GM23338 (cell line): ENCODE measurements around the gene DNASE2. TPM values are rescaled to one million over a fixed set of nuclear protein-coding genes. Genes with fewer than 3 reads are reported as not detected.

ENCODE experiments used
- ATAC-seq: fragments of 200-7000 bp; cut with Tn5 transposase; 3 replicates; pipeline ENCODE4 v1.9.1; 2020
- DNase-seq: peaks from one replicate; pipeline ENCODE4 v3.0.0-alpha.2; 2015; ENCODE audit warnings: low spot score
- H2AFZ ChIP-seq: fragments of 200-600 bp; sonication (generic); 2 replicates; pipeline ENCODE4 v1.8.0; 2016; ENCODE audit warnings: antibody characterized with exemption, mild to moderate bottlenecking, moderate library complexity
- H3F3A ChIP-seq: fragments of 200-600 bp; sonication (generic); replicated peaks from 2 replicates; pipeline ENCODE4 v1.8.0; 2017; ENCODE audit warnings: antibody characterized with exemption, mixed run types, low read depth
- H3K27ac ChIP-seq: fragments of 200-600 bp; sonication (generic); 2 replicates; pipeline ENCODE4 v1.6.1; 2016; ENCODE audit warnings: low read depth
- H3K27me3 ChIP-seq: fragments of 200-600 bp; sonication (generic); 2 replicates; pipeline ENCODE4 v1.8.0; 2016; ENCODE audit warnings: mild to moderate bottlenecking, mixed run types, moderate library complexity; ENCODE audit not compliant: insufficient read depth
- H3K36me3 ChIP-seq: fragments of 200-600 bp; sonication (generic); 2 replicates; pipeline ENCODE4 v1.8.0; 2016; ENCODE audit warnings: mild to moderate bottlenecking; ENCODE audit not compliant: insufficient read depth
- H3K4me1 ChIP-seq: fragments of 200-600 bp; sonication (generic); 2 replicates; pipeline ENCODE4 v1.8.0; 2016; ENCODE audit warnings: mild to moderate bottlenecking, moderate library complexity; ENCODE audit not compliant: insufficient read depth
- H3K4me2 ChIP-seq: fragments of 200-600 bp; sonication (generic); 2 replicates; pipeline ENCODE4 v1.7.1; 2017; ENCODE audit warnings: mixed run types
- H3K4me3 ChIP-seq: fragments of 200-600 bp; sonication (generic); 2 replicates; pipeline ENCODE4 v1.6.1; 2016; ENCODE audit warnings: mixed run types
- H3K79me2 ChIP-seq: fragments of 200-600 bp; sonication (generic); replicated peaks from 2 replicates; pipeline ENCODE4 v1.8.0; 2017; ENCODE audit warnings: mild to moderate bottlenecking; ENCODE audit not compliant: insufficient read depth
- H3K9me2 ChIP-seq: fragments of 200-600 bp; sonication (generic); 2 replicates; pipeline ENCODE4 v1.8.0; 2017; ENCODE audit not compliant: insufficient read depth
- H4K20me1 ChIP-seq: fragments of 200-600 bp; sonication (generic); replicated peaks from 2 replicates; pipeline ENCODE4 v1.8.0; 2017; ENCODE audit warnings: mild to moderate bottlenecking; ENCODE audit not compliant: insufficient read depth
- H3K27ac Mint-ChIP-seq: 2 replicates; pipeline ENCODE4 v1.8.0; 2020; ENCODE audit warnings: inconsistent platforms, mild to moderate bottlenecking, moderate library complexity, mixed read lengths
- H3K27me3 Mint-ChIP-seq: 3 replicates; pipeline ENCODE4 v1.8.0; 2022; ENCODE audit warnings: low read depth, mild to moderate bottlenecking, moderate library complexity, mixed read lengths, inconsistent platforms; ENCODE audit not compliant: insufficient read depth, poor library complexity
- H3K36me3 Mint-ChIP-seq: 3 replicates; pipeline ENCODE4 v1.8.0; 2021; ENCODE audit warnings: low read depth, mild to moderate bottlenecking, inconsistent platforms, moderate library complexity, mixed read lengths
- H3K4me1 Mint-ChIP-seq: 3 replicates; pipeline ENCODE4 v1.8.0; 2020; ENCODE audit warnings: mild to moderate bottlenecking, inconsistent platforms, mixed read lengths
- H3K4me3 Mint-ChIP-seq: 3 replicates; pipeline ENCODE4 v1.8.0; 2021; ENCODE audit warnings: moderate library complexity, mild to moderate bottlenecking, inconsistent platforms, mixed read lengths
- H3K9me3 Mint-ChIP-seq: 3 replicates; pipeline ENCODE4 v1.8.0; 2020; ENCODE audit warnings: moderate library complexity, mild to moderate bottlenecking, inconsistent platforms, mixed read lengths
- CREB1 ChIP-seq: fragments of 250-450 bp; sonication (Bioruptor Pico); IDR thresholded peaks from 2 replicates; pipeline ENCODE4 v1.5.0; 2020; ENCODE audit warnings: low read depth, mild to moderate bottlenecking, moderate library complexity
- EZH2 ChIP-seq: fragments of 200-600 bp; sonication (generic); IDR thresholded peaks from one replicate; pipeline ENCODE4 v1.8.0; 2017; ENCODE audit warnings: antibody characterized with exemption, mild to moderate bottlenecking, low read depth; ENCODE audit not compliant: unreplicated experiment
- EZH2phosphoT487 ChIP-seq: fragments of 200-600 bp; sonication (generic); IDR thresholded peaks from one replicate; pipeline ENCODE4 v1.8.1; 2018; ENCODE audit warnings: antibody characterized with exemption; ENCODE audit not compliant: unreplicated experiment
- JUNB ChIP-seq: IDR thresholded peaks from one replicate; pipeline ENCODE4 v1.6.1; 2016; ENCODE audit warnings: antibody characterized with exemption; ENCODE audit not compliant: unreplicated experiment
- NANOG ChIP-seq: IDR thresholded peaks from 2 replicates; pipeline ENCODE4 v1.6.1; 2016; ENCODE audit warnings: antibody characterized with exemption, borderline replicate concordance
- POLR2AphosphoS5 ChIP-seq: IDR thresholded peaks from 2 replicates; pipeline ENCODE4 v1.6.1; 2016; ENCODE audit warnings: antibody characterized with exemption, low read depth
- STAT1 ChIP-seq: IDR thresholded peaks from one replicate; pipeline ENCODE4 v1.6.1; 2016; ENCODE audit warnings: antibody characterized with exemption; ENCODE audit not compliant: unreplicated experiment
- ZNF114 ChIP-seq: fragments of 250-450 bp; sonication (Bioruptor Pico); IDR thresholded peaks from 2 replicates; pipeline ENCODE4 v1.5.0; 2020; ENCODE audit warnings: mild to moderate bottlenecking, moderate library complexity
- ZNF331 ChIP-seq: fragments of 250-450 bp; sonication (Bioruptor Pico); IDR thresholded peaks from 2 replicates; pipeline ENCODE4 v1.5.0; 2020; ENCODE audit warnings: low read depth, mild to moderate bottlenecking, moderate library complexity
- polyA plus RNA-seq: library from polyadenylated mRNA; unstranded; fragments of >200 nt; fragmentation: Nextera tagmentation; extraction: Ambion mirVana; gene quantifications from 2 replicates; pipeline ENCODE4 v1.2.1, GENCODE V29; 2016
- total RNA-seq: library from RNA; depleted of rRNA; stranded (reverse); fragments of >200 nt; shearing (Covaris generic); gene quantifications from 2 replicates; pipeline ENCODE4 v1.2.3, GENCODE V29; 2014
- TF ChIP-seq, protein P1 (sequence below): IDR thresholded peaks from 2 replicates; pipeline ENCODE4 v1.6.1; 2016; ENCODE audit warnings: antibody characterized with exemption
- TF ChIP-seq, protein P2 (sequence below): fragments of 250-450 bp; sonication (Bioruptor Pico); IDR thresholded peaks from 2 replicates; pipeline ENCODE4 v1.5.0; 2020; ENCODE audit warnings: mild to moderate bottlenecking, moderate library complexity
- TF ChIP-seq, protein P3 (sequence below), 2 experiments: fragments of 200-600 bp in 1 of 2; sonication (generic) in 1 of 2; conservative IDR thresholded peaks; 2 replicates each; pipeline versions ENCODE4 v1.5.1 to v1.6.1; 2016 to 2017; ENCODE audit warnings: antibody characterized with exemption in 2 of 2, low read depth in 2 of 2, mild to moderate bottlenecking in 2 of 2, moderate library complexity in 1 of 2
- TF ChIP-seq, protein P4 (sequence below): IDR thresholded peaks from one replicate; pipeline ENCODE4 v1.6.1; 2018; ENCODE audit warnings: antibody characterized with exemption; ENCODE audit not compliant: unreplicated experiment

The DNASE2 gene
- total and polyA plus RNA-seq, 2 experiments from 2014 or later = 17.4 to 35.0 TPM

DNA sequence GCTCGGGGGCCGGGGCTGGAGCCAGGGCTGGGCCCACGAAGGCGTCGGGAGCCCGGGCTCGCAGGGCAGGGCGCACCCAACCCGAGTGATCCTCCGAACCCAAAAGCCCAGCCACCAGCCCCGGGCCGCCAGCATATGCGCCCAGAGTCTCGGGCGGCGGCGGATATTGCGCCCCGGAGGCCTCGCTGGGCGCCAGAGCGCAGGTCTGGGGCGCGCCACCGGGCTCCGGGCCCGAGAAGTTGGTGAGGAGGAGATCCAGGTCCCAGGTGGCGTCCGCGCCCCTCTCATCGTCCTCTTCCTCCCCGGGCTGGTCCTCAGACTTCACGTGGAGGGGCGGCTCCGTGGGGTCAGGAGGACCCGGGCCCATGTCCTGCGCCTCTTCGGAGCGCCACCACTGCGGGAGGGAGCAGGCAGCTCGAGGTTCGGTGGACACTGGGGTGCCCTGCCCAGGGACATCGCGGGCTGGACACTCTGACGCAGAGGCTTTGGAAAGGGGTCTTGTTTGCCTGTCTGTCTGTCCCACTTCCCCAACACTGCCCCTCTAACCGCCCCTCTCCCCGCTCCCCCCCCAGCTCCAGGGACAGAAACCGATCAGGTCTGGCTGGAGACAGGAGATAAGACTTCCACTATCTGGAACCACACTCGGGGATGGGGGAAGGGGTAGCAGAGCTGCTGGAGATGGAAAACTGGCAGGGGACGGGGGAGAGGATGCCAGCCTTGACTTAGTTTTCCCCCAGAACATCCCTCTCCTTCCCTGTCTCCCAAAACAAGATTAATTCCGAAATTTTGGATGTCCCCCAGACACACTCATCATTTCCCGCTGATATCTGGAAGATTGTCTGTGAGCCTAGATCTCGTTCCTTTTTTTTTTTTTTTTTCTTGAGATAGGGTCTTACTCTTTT is 4.8 kb upstream of the DNASE2 start:
- Histone ChIP-seq H4K20me1 (no peaks in the 10 kb centered on the region), H3K27me3 (peaks cover 18% of the 10 kb centered on the region), H3K4me1 (no peaks in the 10 kb centered on the region; the same call in 1 of the 2 replicates), H3K4me3 (peak overlapping the region; percentile 93), H3K9me2 (no peaks in the 10 kb centered on the region; the same call in 1 of the 2 replicates), H2AFZ (peak overlapping the region; percentile 89; the same call in 1 of the 2 replicates), H3K79me2 (no peaks in the 10 kb centered on the region), H3F3A (peaks cover 26% of the 10 kb centered on the region), H3K36me3 (no peaks in the 10 kb centered on the region), H3K27ac (no peak overlapping the region), H3K4me2 (peak overlapping the region; percentile 91)
- Mint-ChIP-seq H3K4me1 (peaks cover 13% of the 10 kb centered on the region), H3K27me3 (peaks cover 35% of the 10 kb centered on the region), H3K36me3 (peaks cover 10% of the 10 kb centered on the region; the same call in 2 of the 3 replicates), H3K9me3 (peaks cover 22% of the 10 kb centered on the region), H3K4me3 (peak overlapping the region; percentile 77), H3K27ac (no peak overlapping the region)
- TF ChIP-seq, protein P1, sequence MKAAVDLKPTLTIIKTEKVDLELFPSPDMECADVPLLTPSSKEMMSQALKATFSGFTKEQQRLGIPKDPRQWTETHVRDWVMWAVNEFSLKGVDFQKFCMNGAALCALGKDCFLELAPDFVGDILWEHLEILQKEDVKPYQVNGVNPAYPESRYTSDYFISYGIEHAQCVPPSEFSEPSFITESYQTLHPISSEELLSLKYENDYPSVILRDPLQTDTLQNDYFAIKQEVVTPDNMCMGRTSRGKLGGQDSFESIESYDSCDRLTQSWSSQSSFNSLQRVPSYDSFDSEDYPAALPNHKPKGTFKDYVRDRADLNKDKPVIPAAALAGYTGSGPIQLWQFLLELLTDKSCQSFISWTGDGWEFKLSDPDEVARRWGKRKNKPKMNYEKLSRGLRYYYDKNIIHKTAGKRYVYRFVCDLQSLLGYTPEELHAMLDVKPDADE = no peak
- no peak for TF ChIP-seq CREB1 (CRISPR knock-in tag)
- TF ChIP-seq, protein P2, sequence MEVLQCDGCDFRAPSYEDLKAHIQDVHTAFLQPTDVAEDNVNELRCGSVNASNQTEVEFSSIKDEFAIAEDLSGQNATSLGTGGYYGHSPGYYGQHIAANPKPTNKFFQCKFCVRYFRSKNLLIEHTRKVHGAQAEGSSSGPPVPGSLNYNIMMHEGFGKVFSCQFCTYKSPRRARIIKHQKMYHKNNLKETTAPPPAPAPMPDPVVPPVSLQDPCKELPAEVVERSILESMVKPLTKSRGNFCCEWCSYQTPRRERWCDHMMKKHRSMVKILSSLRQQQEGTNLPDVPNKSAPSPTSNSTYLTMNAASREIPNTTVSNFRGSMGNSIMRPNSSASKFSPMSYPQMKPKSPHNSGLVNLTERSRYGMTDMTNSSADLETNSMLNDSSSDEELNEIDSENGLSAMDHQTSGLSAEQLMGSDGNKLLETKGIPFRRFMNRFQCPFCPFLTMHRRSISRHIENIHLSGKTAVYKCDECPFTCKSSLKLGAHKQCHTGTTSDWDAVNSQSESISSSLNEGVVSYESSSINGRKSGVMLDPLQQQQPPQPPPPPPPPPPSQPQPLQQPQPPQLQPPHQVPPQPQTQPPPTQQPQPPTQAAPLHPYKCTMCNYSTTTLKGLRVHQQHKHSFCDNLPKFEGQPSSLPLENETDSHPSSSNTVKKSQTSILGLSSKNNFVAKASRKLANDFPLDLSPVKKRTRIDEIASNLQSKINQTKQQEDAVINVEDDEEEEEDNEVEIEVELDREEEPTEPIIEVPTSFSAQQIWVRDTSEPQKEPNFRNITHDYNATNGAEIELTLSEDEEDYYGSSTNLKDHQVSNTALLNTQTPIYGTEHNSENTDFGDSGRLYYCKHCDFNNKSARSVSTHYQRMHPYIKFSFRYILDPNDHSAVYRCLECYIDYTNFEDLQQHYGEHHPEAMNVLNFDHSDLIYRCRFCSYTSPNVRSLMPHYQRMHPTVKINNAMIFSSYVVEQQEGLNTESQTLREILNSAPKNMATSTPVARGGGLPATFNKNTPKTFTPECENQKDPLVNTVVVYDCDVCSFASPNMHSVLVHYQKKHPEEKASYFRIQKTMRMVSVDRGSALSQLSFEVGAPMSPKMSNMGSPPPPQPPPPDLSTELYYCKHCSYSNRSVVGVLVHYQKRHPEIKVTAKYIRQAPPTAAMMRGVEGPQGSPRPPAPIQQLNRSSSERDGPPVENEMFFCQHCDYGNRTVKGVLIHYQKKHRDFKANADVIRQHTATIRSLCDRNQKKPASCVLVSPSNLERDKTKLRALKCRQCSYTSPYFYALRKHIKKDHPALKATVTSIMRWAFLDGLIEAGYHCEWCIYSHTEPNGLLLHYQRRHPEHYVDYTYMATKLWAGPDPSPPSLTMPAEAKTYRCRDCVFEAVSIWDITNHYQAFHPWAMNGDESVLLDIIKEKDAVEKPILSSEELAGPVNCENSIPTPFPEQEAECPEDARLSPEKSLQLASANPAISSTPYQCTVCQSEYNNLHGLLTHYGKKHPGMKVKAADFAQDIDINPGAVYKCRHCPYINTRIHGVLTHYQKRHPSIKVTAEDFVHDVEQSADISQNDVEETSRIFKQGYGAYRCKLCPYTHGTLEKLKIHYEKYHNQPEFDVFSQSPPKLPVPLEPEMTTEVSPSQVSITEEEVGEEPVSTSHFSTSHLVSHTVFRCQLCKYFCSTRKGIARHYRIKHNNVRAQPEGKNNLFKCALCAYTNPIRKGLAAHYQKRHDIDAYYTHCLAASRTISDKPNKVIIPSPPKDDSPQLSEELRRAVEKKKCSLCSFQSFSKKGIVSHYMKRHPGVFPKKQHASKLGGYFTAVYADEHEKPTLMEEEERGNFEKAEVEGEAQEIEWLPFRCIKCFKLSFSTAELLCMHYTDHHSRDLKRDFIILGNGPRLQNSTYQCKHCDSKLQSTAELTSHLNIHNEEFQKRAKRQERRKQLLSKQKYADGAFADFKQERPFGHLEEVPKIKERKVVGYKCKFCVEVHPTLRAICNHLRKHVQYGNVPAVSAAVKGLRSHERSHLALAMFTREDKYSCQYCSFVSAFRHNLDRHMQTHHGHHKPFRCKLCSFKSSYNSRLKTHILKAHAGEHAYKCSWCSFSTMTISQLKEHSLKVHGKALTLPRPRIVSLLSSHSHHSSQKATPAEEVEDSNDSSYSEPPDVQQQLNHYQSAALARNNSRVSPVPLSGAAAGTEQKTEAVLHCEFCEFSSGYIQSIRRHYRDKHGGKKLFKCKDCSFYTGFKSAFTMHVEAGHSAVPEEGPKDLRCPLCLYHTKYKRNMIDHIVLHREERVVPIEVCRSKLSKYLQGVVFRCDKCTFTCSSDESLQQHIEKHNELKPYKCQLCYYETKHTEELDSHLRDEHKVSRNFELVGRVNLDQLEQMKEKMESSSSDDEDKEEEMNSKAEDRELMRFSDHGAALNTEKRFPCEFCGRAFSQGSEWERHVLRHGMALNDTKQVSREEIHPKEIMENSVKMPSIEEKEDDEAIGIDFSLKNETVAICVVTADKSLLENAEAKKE = no peak
- no peak for TF ChIP-seq EZH2phosphoT487
- no peak for TF ChIP-seq POLR2AphosphoS5
- no peak for TF ChIP-seq ZNF331 (CRISPR knock-in tag)
- TF ChIP-seq, protein P3, sequence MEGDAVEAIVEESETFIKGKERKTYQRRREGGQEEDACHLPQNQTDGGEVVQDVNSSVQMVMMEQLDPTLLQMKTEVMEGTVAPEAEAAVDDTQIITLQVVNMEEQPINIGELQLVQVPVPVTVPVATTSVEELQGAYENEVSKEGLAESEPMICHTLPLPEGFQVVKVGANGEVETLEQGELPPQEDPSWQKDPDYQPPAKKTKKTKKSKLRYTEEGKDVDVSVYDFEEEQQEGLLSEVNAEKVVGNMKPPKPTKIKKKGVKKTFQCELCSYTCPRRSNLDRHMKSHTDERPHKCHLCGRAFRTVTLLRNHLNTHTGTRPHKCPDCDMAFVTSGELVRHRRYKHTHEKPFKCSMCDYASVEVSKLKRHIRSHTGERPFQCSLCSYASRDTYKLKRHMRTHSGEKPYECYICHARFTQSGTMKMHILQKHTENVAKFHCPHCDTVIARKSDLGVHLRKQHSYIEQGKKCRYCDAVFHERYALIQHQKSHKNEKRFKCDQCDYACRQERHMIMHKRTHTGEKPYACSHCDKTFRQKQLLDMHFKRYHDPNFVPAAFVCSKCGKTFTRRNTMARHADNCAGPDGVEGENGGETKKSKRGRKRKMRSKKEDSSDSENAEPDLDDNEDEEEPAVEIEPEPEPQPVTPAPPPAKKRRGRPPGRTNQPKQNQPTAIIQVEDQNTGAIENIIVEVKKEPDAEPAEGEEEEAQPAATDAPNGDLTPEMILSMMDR (conservative IDR thresholded peaks at IDR 0.05; ENCODE audit: low read depth in 2 of 2) = no peak
- no peak for TF ChIP-seq EZH2
- TF ChIP-seq JUNB = no peak
- TF ChIP-seq, protein P4, sequence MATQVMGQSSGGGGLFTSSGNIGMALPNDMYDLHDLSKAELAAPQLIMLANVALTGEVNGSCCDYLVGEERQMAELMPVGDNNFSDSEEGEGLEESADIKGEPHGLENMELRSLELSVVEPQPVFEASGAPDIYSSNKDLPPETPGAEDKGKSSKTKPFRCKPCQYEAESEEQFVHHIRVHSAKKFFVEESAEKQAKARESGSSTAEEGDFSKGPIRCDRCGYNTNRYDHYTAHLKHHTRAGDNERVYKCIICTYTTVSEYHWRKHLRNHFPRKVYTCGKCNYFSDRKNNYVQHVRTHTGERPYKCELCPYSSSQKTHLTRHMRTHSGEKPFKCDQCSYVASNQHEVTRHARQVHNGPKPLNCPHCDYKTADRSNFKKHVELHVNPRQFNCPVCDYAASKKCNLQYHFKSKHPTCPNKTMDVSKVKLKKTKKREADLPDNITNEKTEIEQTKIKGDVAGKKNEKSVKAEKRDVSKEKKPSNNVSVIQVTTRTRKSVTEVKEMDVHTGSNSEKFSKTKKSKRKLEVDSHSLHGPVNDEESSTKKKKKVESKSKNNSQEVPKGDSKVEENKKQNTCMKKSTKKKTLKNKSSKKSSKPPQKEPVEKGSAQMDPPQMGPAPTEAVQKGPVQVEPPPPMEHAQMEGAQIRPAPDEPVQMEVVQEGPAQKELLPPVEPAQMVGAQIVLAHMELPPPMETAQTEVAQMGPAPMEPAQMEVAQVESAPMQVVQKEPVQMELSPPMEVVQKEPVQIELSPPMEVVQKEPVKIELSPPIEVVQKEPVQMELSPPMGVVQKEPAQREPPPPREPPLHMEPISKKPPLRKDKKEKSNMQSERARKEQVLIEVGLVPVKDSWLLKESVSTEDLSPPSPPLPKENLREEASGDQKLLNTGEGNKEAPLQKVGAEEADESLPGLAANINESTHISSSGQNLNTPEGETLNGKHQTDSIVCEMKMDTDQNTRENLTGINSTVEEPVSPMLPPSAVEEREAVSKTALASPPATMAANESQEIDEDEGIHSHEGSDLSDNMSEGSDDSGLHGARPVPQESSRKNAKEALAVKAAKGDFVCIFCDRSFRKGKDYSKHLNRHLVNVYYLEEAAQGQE = no peak
- TF ChIP-seq NANOG = no peak
- TF ChIP-seq ZNF114 = no peak
- no peak for TF ChIP-seq STAT1
- ATAC-seq = peak; percentile 8
- DNase-seq = peak; percentile 72
